GM19099 (cell line): ENCODE results near the gene ISY1.

ENCODE experiments used
- POLR2A ChIP-seq: IDR thresholded peaks from 3 replicates; pipeline ENCODE4 v1.6.1; 2011; ENCODE audit warnings: low read depth; ENCODE audit not compliant: insufficient read length; ENCODE audit errors: extremely low read depth

The ISY1 gene

GRCh38 chr3:129106320-129106719 lies 54.5 kb downstream of the ISY1 start:
- TF ChIP-seq POLR2A, result no peak

- no peak for TF ChIP-seq POLR2A
Measured at GRCh38 chr3:129105862-129106261, 55.0 kb downstream of the ISY1 start.

GRCh38 chr3:129104498-129105079 lies 56.3 kb downstream of the ISY1 start:
- TF ChIP-seq POLR2A, result no peak

GRCh38 chr3:129104051-129104450 lies 56.8 kb downstream of the ISY1 start:
- no peak for TF ChIP-seq POLR2A

GRCh38 chr3:129103296-129103695 lies 57.6 kb downstream of the ISY1 start:
- no peak for TF ChIP-seq POLR2A

GRCh38 chr3:129101370-129102138 lies 59.3 kb downstream of the ISY1 start:
- TF ChIP-seq POLR2A, result no peak

- no peak for TF ChIP-seq POLR2A
Measured at GRCh38 chr3:129100274-129100673, 60.6 kb downstream of the ISY1 start.

GRCh38 chr3:129095285-129095684 lies 65.6 kb downstream of the ISY1 start:
- TF ChIP-seq POLR2A, result no peak

GRCh38 chr3:129087138-129087702 lies 73.6 kb downstream of the ISY1 start:
- no peak for TF ChIP-seq POLR2A

- no peak for TF ChIP-seq POLR2A
Measured at GRCh38 chr3:129085818-129086217, 75.0 kb downstream of the ISY1 start.

- no peak for TF ChIP-seq POLR2A
Measured at GRCh38 chr3:129085165-129085715, 75.6 kb downstream of the ISY1 start.

GRCh38 chr3:129084501-129084900 lies 76.4 kb downstream of the ISY1 start:
- TF ChIP-seq POLR2A, result no peak

- TF ChIP-seq POLR2A, result no peak
Measured at GRCh38 chr3:129082026-129082425, 78.8 kb downstream of the ISY1 start.

GRCh38 chr3:129081503-129081902 lies 79.4 kb downstream of the ISY1 start:
- no peak for TF ChIP-seq POLR2A

GRCh38 chr3:129078510-129078909 lies 82.4 kb downstream of the ISY1 start:
- no peak for TF ChIP-seq POLR2A
